Lower leg skin (tissue), 3 donors: Measurements from ENCODE around the gene NEDD8.

Experiments
- CTCF ChIP-seq, 3 donors: fragments of 450-650 bp; IDR thresholded peaks; one replicate each; pipeline ENCODE4 v1.5.1; 2016; ENCODE audit warnings: antibody characterized with exemption in 3 of 3, mild to moderate bottlenecking in 3 of 3, moderate library complexity in 2 of 3
- POLR2A ChIP-seq, 2 donors: fragments of 450-650 bp; IDR thresholded peaks; one replicate each; pipeline ENCODE4 v1.6.1; 2016 to 2017; ENCODE audit warnings: antibody characterized with exemption in 2 of 2, mild to moderate bottlenecking in 1 of 2, moderate library complexity in 1 of 2

GRCh38 chr14:24207625-24208024 is 24.5 kb downstream of the NEDD8 start:
- TF ChIP-seq CTCF (IDR thresholded peaks at IDR 0.05) (no peak), POLR2A (IDR thresholded peaks at IDR 0.05) (no peak)
